ENCODE measurements around the gene SCYGR5. TPM values are rescaled to one million over a fixed set of nuclear protein-coding genes. Genes with fewer than 3 reads are reported as not detected.
"Not testable (repeated sequence)": the region's sequence is repeated elsewhere in the genome, so short reads cannot be mapped to it uniquely, and the experiment has no call there.

Gene SCYGR5
- total RNA-seq, 4 donors from 2014 or later = not detected

DNA sequence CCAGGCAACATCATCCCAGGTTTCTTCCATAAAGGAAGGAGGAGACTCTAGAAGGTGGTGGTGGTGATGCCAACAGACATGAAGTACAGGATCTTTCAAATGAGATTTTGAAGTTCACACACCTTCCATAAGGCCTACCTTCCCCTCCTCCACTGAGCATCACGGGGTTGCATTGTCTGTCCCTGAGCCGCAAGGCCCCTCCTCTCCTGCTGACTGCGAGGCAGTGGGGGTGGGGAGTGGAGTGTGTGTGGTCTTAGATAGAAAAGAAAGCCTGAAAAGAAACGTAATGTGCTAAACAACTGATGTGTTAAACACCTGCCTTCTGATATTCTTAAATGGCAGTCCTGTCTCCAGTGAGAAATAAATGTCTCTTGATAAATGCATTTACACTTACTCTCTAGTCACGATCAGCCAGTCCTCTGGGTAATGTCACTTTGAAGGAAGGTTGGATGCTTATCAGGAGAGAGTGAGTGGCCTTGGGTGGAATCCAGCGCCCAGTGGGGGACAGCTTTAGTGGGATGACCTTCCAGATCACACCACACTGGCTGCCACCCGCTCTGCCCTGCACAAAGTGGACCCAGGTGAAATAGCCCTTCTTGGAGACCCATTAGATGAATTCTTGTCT, 5.5 kb upstream of the SCYGR5 start:
- H3K4me1 ChIP-seq = no peaks in the 10 kb centered on the region
- no peaks in the 10 kb centered on the region for H3K36me3 ChIP-seq
- WGBS, 2 donors (ENCODE audit: low coverage in 1 of 2) = 9 to 26% methylated on average over 4 to 6 of the region's 7 CpGs
- H3K27me3 ChIP-seq = no peaks in the 10 kb centered on the region
- no peak overlapping the region for H3K27ac ChIP-seq
- no peak overlapping the region for H3K4me3 ChIP-seq
- TF ChIP-seq, protein P1, sequence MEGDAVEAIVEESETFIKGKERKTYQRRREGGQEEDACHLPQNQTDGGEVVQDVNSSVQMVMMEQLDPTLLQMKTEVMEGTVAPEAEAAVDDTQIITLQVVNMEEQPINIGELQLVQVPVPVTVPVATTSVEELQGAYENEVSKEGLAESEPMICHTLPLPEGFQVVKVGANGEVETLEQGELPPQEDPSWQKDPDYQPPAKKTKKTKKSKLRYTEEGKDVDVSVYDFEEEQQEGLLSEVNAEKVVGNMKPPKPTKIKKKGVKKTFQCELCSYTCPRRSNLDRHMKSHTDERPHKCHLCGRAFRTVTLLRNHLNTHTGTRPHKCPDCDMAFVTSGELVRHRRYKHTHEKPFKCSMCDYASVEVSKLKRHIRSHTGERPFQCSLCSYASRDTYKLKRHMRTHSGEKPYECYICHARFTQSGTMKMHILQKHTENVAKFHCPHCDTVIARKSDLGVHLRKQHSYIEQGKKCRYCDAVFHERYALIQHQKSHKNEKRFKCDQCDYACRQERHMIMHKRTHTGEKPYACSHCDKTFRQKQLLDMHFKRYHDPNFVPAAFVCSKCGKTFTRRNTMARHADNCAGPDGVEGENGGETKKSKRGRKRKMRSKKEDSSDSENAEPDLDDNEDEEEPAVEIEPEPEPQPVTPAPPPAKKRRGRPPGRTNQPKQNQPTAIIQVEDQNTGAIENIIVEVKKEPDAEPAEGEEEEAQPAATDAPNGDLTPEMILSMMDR (IDR thresholded peaks at IDR 0.05) = no peak
- TF ChIP-seq POLR2AphosphoS5 (IDR thresholded peaks at IDR 0.05) = no peak
- no peak for TF ChIP-seq EP300 (IDR thresholded peaks at IDR 0.05)
- no peak for TF ChIP-seq POLR2A (IDR thresholded peaks at IDR 0.05)
- H3K9me3 ChIP-seq = no peaks in the 10 kb centered on the region
- no peak for ATAC-seq

DNA sequence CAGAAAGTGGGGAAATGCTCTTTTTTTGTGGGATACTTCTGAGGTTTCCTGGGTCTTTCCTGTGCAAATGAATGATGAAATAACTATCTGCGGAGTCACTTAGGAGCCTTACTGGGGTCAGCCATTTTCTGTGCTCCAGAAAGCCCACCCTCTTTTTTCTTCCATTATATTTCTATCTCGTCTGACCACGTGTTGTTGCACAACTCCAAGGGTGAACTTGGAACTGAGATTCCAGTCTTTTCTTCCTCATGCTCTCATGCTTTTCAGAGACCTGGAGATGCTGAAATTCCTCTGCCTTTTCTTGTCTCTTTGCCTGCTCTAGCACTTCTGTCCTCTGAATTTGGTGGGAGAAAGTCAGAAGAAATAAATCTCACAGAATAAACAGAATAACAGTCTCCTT, 4.8 kb upstream of the SCYGR5 start:
- WGBS, 2 donors (ENCODE audit: low coverage in 1 of 2) = 38 to 44% methylated on average over 3 of the region's 3 CpGs
- ATAC-seq = no peak

DNA sequence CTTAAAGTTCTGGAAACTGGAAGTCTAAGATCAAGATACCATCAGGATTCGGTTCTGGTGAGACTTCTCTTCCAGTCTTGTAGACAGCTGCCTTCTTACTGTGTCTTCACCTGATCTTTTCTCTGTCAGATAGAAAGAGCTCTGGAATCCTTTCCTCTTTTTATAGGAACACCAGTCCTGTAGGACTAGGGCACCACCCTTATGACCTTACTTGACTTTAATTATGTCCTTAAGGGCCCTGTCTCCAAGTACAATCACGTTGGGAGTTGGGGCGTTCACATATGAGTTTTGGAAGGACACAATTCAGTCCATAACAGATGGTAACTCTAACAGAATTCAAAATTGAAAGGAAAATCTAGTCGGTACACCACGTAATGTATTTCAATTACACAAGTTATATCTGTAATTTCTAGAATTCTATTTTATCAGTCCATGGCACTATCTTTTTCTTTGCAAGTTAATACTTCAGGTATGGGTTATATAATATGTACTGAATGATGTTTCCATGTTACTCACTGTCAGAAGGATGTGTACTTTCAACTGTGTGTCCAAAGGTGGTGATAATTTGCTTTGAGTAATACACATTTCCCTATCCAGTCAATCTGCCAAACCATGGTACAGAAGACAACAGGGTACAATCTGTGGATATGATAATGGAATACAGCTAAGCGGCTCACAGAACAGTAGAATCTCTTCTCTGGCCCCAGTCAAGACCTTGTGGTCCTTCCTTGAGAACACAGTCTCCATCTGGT, 1.2 kb upstream of the SCYGR5 start:
- Histone ChIP-seq H3K27me3 (no peaks in the 10 kb centered on the region), H3K4me1 (no peaks in the 10 kb centered on the region), H3K9me3 (no peaks in the 10 kb centered on the region), H3K36me3 (no peaks in the 10 kb centered on the region), H3K27ac (no peak overlapping the region), H3K4me3 (no peak overlapping the region)
- no peak for ATAC-seq
- TF ChIP-seq POLR2A (IDR thresholded peaks at IDR 0.05) (no peak), EP300 (IDR thresholded peaks at IDR 0.05) (no peak), POLR2AphosphoS5 (IDR thresholded peaks at IDR 0.05) (no peak)
- TF ChIP-seq, protein P1 (IDR thresholded peaks at IDR 0.05) = no peak
- 80% methylated on average over 5 to 6 of the region's 6 CpGs for WGBS, 2 donors (ENCODE audit: low coverage in 1 of 2)

More for the DNA sequence above, 4.8 kb upstream of the SCYGR5 start:
- TF ChIP-seq POLR2A (IDR thresholded peaks at IDR 0.05) = no peak
- TF ChIP-seq EP300 (IDR thresholded peaks at IDR 0.05) = no peak
- no peak for TF ChIP-seq POLR2AphosphoS5 (IDR thresholded peaks at IDR 0.05)
- TF ChIP-seq, protein P1 (IDR thresholded peaks at IDR 0.05) = no peak
- Histone ChIP-seq H3K4me1 (no peaks in the 10 kb centered on the region), H3K27ac (no peak overlapping the region), H3K9me3 (no peaks in the 10 kb centered on the region), H3K36me3 (no peaks in the 10 kb centered on the region), H3K27me3 (no peaks in the 10 kb centered on the region), H3K4me3 (no peak overlapping the region)

DNA sequence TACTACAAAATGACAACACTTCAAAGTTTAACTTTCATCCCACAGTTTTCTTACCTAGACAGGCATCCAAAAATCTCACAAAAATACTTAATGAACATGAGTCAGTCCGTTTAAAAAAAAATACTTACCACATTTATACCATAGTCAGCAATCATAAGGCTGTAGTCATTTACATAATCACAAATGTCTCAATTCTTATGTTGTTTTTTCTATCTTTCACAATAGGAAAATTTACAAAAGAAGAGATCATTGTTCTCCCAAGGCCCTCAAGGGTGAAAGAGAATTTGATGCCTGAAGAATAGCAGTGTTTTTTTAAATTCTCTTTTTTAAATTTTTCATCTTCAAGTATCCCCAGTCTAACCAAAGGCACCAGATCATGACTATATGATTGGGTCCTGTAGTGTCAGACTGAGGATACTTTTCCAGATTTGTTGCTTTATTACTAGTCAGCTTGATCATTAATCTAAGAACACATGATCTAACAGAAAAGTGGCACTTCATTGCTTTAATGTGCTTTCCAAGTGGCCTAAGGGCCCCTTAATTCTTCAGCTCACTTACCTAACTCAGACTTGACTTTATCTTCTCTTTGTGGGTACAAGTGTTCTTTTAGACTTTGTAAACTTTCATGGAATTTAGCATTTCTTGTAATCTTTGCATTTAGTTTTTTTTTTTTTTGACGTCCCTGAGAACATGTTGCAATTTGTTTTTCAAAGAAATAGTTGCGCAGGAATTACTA, 4.7 kb downstream of the SCYGR5 start:
- H3K4me1 ChIP-seq = no peaks in the 10 kb centered on the region
- no peak overlapping the region for H3K27ac ChIP-seq
- no peaks in the 10 kb centered on the region for H3K9me3 ChIP-seq
- TF ChIP-seq POLR2AphosphoS5 (IDR thresholded peaks at IDR 0.05) = no peak
- TF ChIP-seq POLR2A (IDR thresholded peaks at IDR 0.05) = no peak
- TF ChIP-seq, protein P1 (IDR thresholded peaks at IDR 0.05) = no peak
- no peak for TF ChIP-seq EP300 (IDR thresholded peaks at IDR 0.05)
- no peaks in the 10 kb centered on the region for H3K36me3 ChIP-seq
- no peak overlapping the region for H3K4me3 ChIP-seq
- no peak for ATAC-seq
- WGBS, 2 donors (ENCODE audit: low coverage in 1 of 2) = 59 to 61% methylated on average over 3 of the region's 3 CpGs
- H3K27me3 ChIP-seq = no peaks in the 10 kb centered on the region

DNA sequence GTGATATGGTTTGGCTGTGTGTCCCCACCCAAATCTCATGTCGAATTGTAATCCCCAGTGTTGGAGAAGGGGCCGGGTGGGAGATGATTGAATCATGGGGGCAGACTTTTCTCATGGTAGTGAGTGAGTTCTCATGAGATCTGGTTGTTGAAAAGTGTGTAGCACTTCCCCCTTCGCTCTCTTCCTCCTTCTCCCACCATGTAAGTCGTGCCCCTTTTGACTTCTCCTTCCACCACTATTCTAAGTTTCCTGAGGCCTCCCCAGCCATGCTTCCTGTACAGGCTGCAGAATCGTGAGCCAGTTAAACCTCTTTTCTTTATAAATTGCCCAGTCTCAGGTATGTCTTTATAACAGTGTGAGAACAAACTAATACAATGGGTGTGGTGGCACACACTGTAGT, 7.0 kb downstream of the SCYGR5 start:
- H3K27me3 ChIP-seq, H3K9me3 ChIP-seq, H3K27ac ChIP-seq, H3K36me3 ChIP-seq, H3K4me1 ChIP-seq, ATAC-seq, H3K4me3 ChIP-seq: not testable (repeated sequence)
- WGBS, 2 donors (ENCODE audit: low coverage in 1 of 2) = 69 to 81% methylated on average over 4 to 5 of the region's 5 CpGs

Measured in gastroesophageal sphincter (tissue), 4 donors.